GM12878 (cell line): ENCODE measurements around the gene NPAS3. TPM values are rescaled to one million over a fixed set of nuclear protein-coding genes. Genes with fewer than 3 reads are reported as not detected.

Experiments
- ATAC-seq: fragments of 200-7000 bp; cut with Tn5 transposase; 3 replicates; pipeline ENCODE4 v1.9.1; 2020; ENCODE audit warnings: mild to moderate bottlenecking, moderate library complexity
- BruUV-seq: library from RNA; stranded (reverse); fragments of 400-500 nt; replicated peaks from 2 replicates; lab custom pipeline; 2021; lab: Mats Ljungman, UMichigan
- CTCF ChIA-PET: fragments of 300-600 bp; sonication (Branson Sonifier 250); formaldehyde crosslinking; extraction: SDS; loops from one replicate; lab custom pipeline; 2021; ENCODE audit warnings: inconsistent platforms; lab: Yijun Ruan, JAX
- POLR2A ChIA-PET: fragments of 350-600 bp; formaldehyde crosslinking; extraction: SDS; loops from one replicate; lab custom pipeline; 2021; ENCODE audit warnings: inconsistent platforms; lab: Charles Lee
- RAD21 ChIA-PET: fragments of 300-600 bp; sonication (Branson Sonifier 250); formaldehyde crosslinking; loops from one replicate; lab custom pipeline; 2023; ENCODE audit warnings: antibody characterized with exemption; ENCODE audit not compliant: unreplicated experiment; lab: Charles Lee
- SMC1A ChIA-PET: fragments of 300-600 bp; sonication (Branson Sonifier 250); formaldehyde crosslinking; loops from one replicate; lab custom pipeline; 2023; ENCODE audit not compliant: unreplicated experiment, uncharacterized antibody; lab: Charles Lee
- DNase-seq: peaks from one replicate; pipeline ENCODE4 v3.0.0-alpha.2; 2011; ENCODE audit warnings: low read depth, low spot score
- FAIRE-seq: peaks from 3 replicates; lab custom pipeline; 2011; peaks lifted over from hg19 to GRCh38; lab: Jason Lieb, UNC
- H2AFZ ChIP-seq: 2 replicates; pipeline ENCODE4 v1.6.0; 2011; ENCODE audit warnings: low read depth, low read length, control low read depth; ENCODE audit not compliant: control insufficient read depth
- H3K27ac ChIP-seq: 2 replicates; pipeline ENCODE4 v1.5.1; 2011; ENCODE audit warnings: control low read depth; ENCODE audit not compliant: control insufficient read depth, insufficient read depth
- H3K27me3 ChIP-seq, 2 experiments: replicated peaks in 1 of 2; 2 replicates each; pipeline versions ENCODE4 v1.6.0 to v1.6.1; 2011; ENCODE audit warnings: low read length in 1 of 2; ENCODE audit not compliant: control insufficient read depth in 2 of 2, insufficient read depth in 2 of 2
- H3K36me3 ChIP-seq, 2 experiments: 2 replicates each; pipeline ENCODE4 v1.5.1; 2011; ENCODE audit warnings: low read length in 1 of 2; ENCODE audit not compliant: control insufficient read depth in 2 of 2, insufficient read depth in 2 of 2
- H3K4me1 ChIP-seq: 2 replicates; pipeline ENCODE4 v1.6.1; 2011; ENCODE audit warnings: mild to moderate bottlenecking, low read length, moderate library complexity, mixed read lengths; ENCODE audit not compliant: control insufficient read depth, insufficient read depth
- H3K4me2 ChIP-seq: 2 replicates; pipeline ENCODE4 v1.6.0; 2011; ENCODE audit warnings: control low read depth; ENCODE audit not compliant: control insufficient read depth, insufficient read depth
- H3K4me3 ChIP-seq: fragments of 200-600 bp; sonication (generic); 2 replicates; pipeline ENCODE4 v1.5.1; 2016
- H3K79me2 ChIP-seq: 2 replicates; pipeline ENCODE4 v1.6.0; 2011; ENCODE audit warnings: low read length; ENCODE audit not compliant: control insufficient read depth, insufficient read depth
- H3K9ac ChIP-seq: 2 replicates; pipeline ENCODE4 v1.8.0; 2011; ENCODE audit warnings: low read length, control low read depth, mixed read lengths; ENCODE audit not compliant: control insufficient read depth, insufficient read depth
- H3K9me3 ChIP-seq: replicated peaks from 3 replicates; pipeline ENCODE4 v1.5.1; 2011; ENCODE audit warnings: mild to moderate bottlenecking, low read length; ENCODE audit not compliant: control insufficient read depth, insufficient read depth
- H4K20me1 ChIP-seq: 2 replicates; pipeline ENCODE4 v1.6.0; 2011; ENCODE audit not compliant: control insufficient read depth, insufficient read depth
- BCL11A ChIP-seq: IDR thresholded peaks from 2 replicates; pipeline ENCODE4 v1.6.1; 2011; ENCODE audit warnings: low read depth, low read length
- CBX3 ChIP-seq: fragments of 200-600 bp; sonication (generic); IDR thresholded peaks from 2 replicates; pipeline ENCODE4 v1.6.1; 2016; ENCODE audit warnings: low read depth, borderline replicate concordance
- CHD1 ChIP-seq: IDR thresholded peaks from 2 replicates; pipeline ENCODE4 v1.6.1; 2012; ENCODE audit warnings: low read depth, low read length, improper control_type of control experiment
- FOXM1 ChIP-seq: IDR thresholded peaks from 2 replicates; pipeline ENCODE4 v1.6.1; 2012; ENCODE audit warnings: low read depth, mild to moderate bottlenecking, inconsistent platforms, low read length, moderate library complexity
- IRF5 ChIP-seq: fragments of 450-650 bp; IDR thresholded peaks from 2 replicates; pipeline ENCODE4 v1.6.1; 2017; ENCODE audit warnings: borderline replicate concordance
- LARP7 ChIP-seq: fragments of 450-650 bp; IDR thresholded peaks from 2 replicates; pipeline ENCODE4 v1.6.1; 2017; ENCODE audit warnings: mild to moderate bottlenecking
- MLLT1 ChIP-seq: fragments of 450-650 bp; IDR thresholded peaks from 2 replicates; pipeline ENCODE4 v1.6.1; 2016; ENCODE audit warnings: mild to moderate bottlenecking
- NFIC ChIP-seq: IDR thresholded peaks from 2 replicates; pipeline ENCODE4 v1.6.1; 2012; ENCODE audit warnings: low read depth, mild to moderate bottlenecking, inconsistent platforms, low read length, moderate library complexity
- NFYB ChIP-seq: IDR thresholded peaks from 2 replicates; pipeline ENCODE4 v1.6.1; 2011; ENCODE audit warnings: low read depth, mild to moderate bottlenecking, low read length, improper control_type of control experiment, moderate library complexity; ENCODE audit not compliant: insufficient read depth
- POLR2A ChIP-seq: IDR thresholded peaks from 2 replicates; pipeline ENCODE4 v1.6.1; 2011; ENCODE audit warnings: low read depth, mild to moderate bottlenecking, low read length
- RAD51 ChIP-seq: fragments of 450-650 bp; IDR thresholded peaks from 2 replicates; pipeline ENCODE4 v1.6.1; 2016; ENCODE audit warnings: moderate library complexity, mild to moderate bottlenecking, inconsistent platforms
- RCOR1 ChIP-seq: conservative IDR thresholded peaks from 2 replicates; pipeline ENCODE4 v1.6.1; 2012; ENCODE audit warnings: low read depth, low read length, improper control_type of control experiment
- SMC3 ChIP-seq: IDR thresholded peaks from 2 replicates; pipeline ENCODE4 v1.6.1; 2011; ENCODE audit warnings: low read length, improper control_type of control experiment, borderline replicate concordance
- SREBF1 ChIP-seq: IDR thresholded peaks from 2 replicates; pipeline ENCODE4 v1.6.1; 2012; ENCODE audit warnings: mild to moderate bottlenecking, low read length
- SREBF2 ChIP-seq: IDR thresholded peaks from 2 replicates; pipeline ENCODE4 v1.6.1; 2012; ENCODE audit warnings: mild to moderate bottlenecking, low read length
- SUZ12 ChIP-seq: fragments of 200-600 bp; sonication (generic); IDR thresholded peaks from one replicate; pipeline ENCODE4 v1.6.1; 2018; ENCODE audit warnings: antibody characterized with exemption, mild to moderate bottlenecking; ENCODE audit not compliant: unreplicated experiment
- YY1 ChIP-seq: IDR thresholded peaks from 2 replicates; pipeline ENCODE4 v1.6.1; 2011; ENCODE audit warnings: low read depth, mild to moderate bottlenecking, low read length
- ZSCAN29 ChIP-seq: fragments of 450-650 bp; IDR thresholded peaks from 2 replicates; pipeline ENCODE4 v1.6.1; 2017; ENCODE audit warnings: mild to moderate bottlenecking, moderate library complexity
- WGBS: methylation state at CpG from one replicate; pipeline ENCODE4 v1.1.6; 2016; ENCODE audit warnings: low lambda C conversion rate; ENCODE audit not compliant: insufficient replicate concordance, insufficient coverage; ENCODE audit errors: missing lambda C conversion rate; 5-methylcytosine and 5-hydroxymethylcytosine counted together
- in situ Hi-C: fragments of 300-500 bp; cut with MboI; formaldehyde crosslinking; loops from 9 replicates; pipeline ENCODE4 v1.14.3; 2018; ENCODE audit warnings: mixed read lengths
- intact Hi-C: fragments of 100-400 bp; cut with micrococcal nuclease; formaldehyde crosslinking; loops from one replicate; pipeline ENCODE4 v1.14.2; 2022; ENCODE audit not compliant: unreplicated experiment
- polyA plus RNA-seq, 11 experiments: library from polyadenylated mRNA; depleted of rRNA in 4 of 11; unstranded in 6 of 11; stranded (reverse) in 5 of 11; fragments of >200 nt; fragmentation: Nextera tagmentation in 4 of 11; fragmentation: Illumina TruSeq in 1 of 11; extraction: Ambion mirVana in 4 of 11; extraction: Trizol in 1 of 11; gene quantifications; 1 replicate in 1 of 11; 2 replicates in 10 of 11; pipeline versions ENCODE4 v1.2.1 to v1.2.3, GENCODE V29; 2011 to 2016; ENCODE audit warnings: inconsistent platforms in 2 of 11, missing spikeins in 2 of 11, low read depth in 1 of 11
- total RNA-seq, 4 experiments: library from RNA; depleted of rRNA in 3 of 4; stranded (reverse); fragments of >200 nt in 3 of 4; fragmentation: Illumina TruSeq in 1 of 4; extraction: Trizol in 1 of 4; gene quantifications; 2 replicates each; pipeline versions ENCODE4 v1.2.1 to v1.2.3, GENCODE V29; 2013 to 2021

NPAS3 gene
- total and polyA plus RNA-seq, 10 of the 15 experiments (the other 5 are each of a cell fraction or from before 2014, with no cell fraction given) = under 0.01 to 2.7 (median 0.03) TPM; not detected in 6

GRCh38 chr14:32993921-32994320 lies 55.2 kb downstream of the NPAS3 start:
- Histone ChIP-seq H3K27ac (no peak overlapping the region), H3K4me1 (no peaks in the 10 kb centered on the region), H3K79me2 (no peaks in the 10 kb centered on the region), H3K9me3 (no peaks in the 10 kb centered on the region), H3K4me3 (no peak overlapping the region), H3K9ac (no peak overlapping the region), H3K4me2 (no peak overlapping the region), H2AFZ (no peak overlapping the region), H3K27me3 (no peaks in the 10 kb centered on the region), H4K20me1 (no peaks in the 10 kb centered on the region), H3K36me3 (no peaks in the 10 kb centered on the region)
- CTCF ChIA-PET = no interaction called here
- RAD21 ChIA-PET = no interaction called here
- SMC1A ChIA-PET = no interaction called here
- no peak for ATAC-seq
- BruUV-seq = no TSS peak
- POLR2A ChIA-PET = no interaction called here
- TF ChIP-seq NFYB = no peak
- TF ChIP-seq YY1 = no peak
- no peak for DNase-seq
- in situ Hi-C loops (no loop called here), intact Hi-C loops (no loop called here)
- no peak for FAIRE-seq

GRCh38 chr14:32996343-32996742 lies 57.7 kb downstream of the NPAS3 start:
- H3K4me2 ChIP-seq = no peak overlapping the region
- intact Hi-C loops = no loop called here
- TF ChIP-seq SMC3 (no peak), ZSCAN29 (no peak), MLLT1 (no peak), IRF5 (no peak), RCOR1 (no peak), NFIC (no peak), SREBF2 (no peak), FOXM1 (no peak), SUZ12 (no peak), RAD51 (no peak), SREBF1 (no peak), CBX3 (no peak), POLR2A (no peak), NFYB (no peak), CHD1 (no peak), BCL11A (no peak), LARP7 (no peak)
- CTCF ChIA-PET = no interaction called here
- RAD21 ChIA-PET = no interaction called here
- ATAC-seq = no peak
- FAIRE-seq = no peak
- no peak overlapping the region for H2AFZ ChIP-seq
- DNase-seq = no peak
- H3K9me3 ChIP-seq = no peaks in the 10 kb centered on the region
- H3K36me3 ChIP-seq = no peaks in the 10 kb centered on the region
- in situ Hi-C loops = no loop called here
- H3K4me1 ChIP-seq = no peaks in the 10 kb centered on the region
- H3K4me3 ChIP-seq = no peak overlapping the region
- POLR2A ChIA-PET = no interaction called here
- no peak overlapping the region for H3K9ac ChIP-seq
- H3K27ac ChIP-seq = no peak overlapping the region
- BruUV-seq = no TSS peak
- WGBS = 10% methylated on average over 3 of the region's 3 CpGs
- SMC1A ChIA-PET = no interaction called here
- H4K20me1 ChIP-seq = no peaks in the 10 kb centered on the region
- no peaks in the 10 kb centered on the region for H3K79me2 ChIP-seq
- H3K27me3 ChIP-seq = no peaks in the 10 kb centered on the region
